K562 (cell line): ENCODE measurements around the gene ACTR1B. TPM values are rescaled to one million over a fixed set of nuclear protein-coding genes. Genes with fewer than 3 reads are reported as not detected.
A peak's percentile ranks its signal among the peaks of the same experiment; 100 is the strongest.
"Not testable (repeated sequence)": the region's sequence is repeated elsewhere in the genome, so short reads cannot be mapped to it uniquely, and the experiment has no call there.

Experiments
- CBFA2T3 ChIP-seq: fragments of 450-650 bp; IDR thresholded peaks from 2 replicates; pipeline ENCODE4 v1.6.1; 2017
- CTBP1 ChIP-seq: fragments of 450-650 bp; IDR thresholded peaks from 2 replicates; pipeline ENCODE4 v1.6.1; 2016; ENCODE audit warnings: borderline replicate concordance
- DMBX1 ChIP-seq: fragments of 250-450 bp; sonication (Bioruptor Pico); IDR thresholded peaks from 2 replicates; pipeline ENCODE4 v1.8.0; 2022; ENCODE audit warnings: inconsistent platforms, mild to moderate bottlenecking, moderate library complexity, borderline replicate concordance
- GATAD2A ChIP-seq: fragments of 450-650 bp; IDR thresholded peaks from 2 replicates; pipeline ENCODE4 v1.6.1; 2017
- KLF6 ChIP-seq: fragments of 250-450 bp; sonication (Bioruptor Pico); IDR thresholded peaks from 2 replicates; pipeline ENCODE4 v1.4.0; 2020; ENCODE audit warnings: mild to moderate bottlenecking, moderate library complexity, borderline replicate concordance
- MECOM ChIP-seq: fragments of 250-450 bp; sonication (Bioruptor Pico); IDR thresholded peaks from 2 replicates; pipeline ENCODE4 v1.8.0; 2022; ENCODE audit warnings: inconsistent platforms
- SOX6 ChIP-seq: fragments of 450-650 bp; IDR thresholded peaks from 2 replicates; pipeline ENCODE4 v1.6.1; 2014; ENCODE audit warnings: mild to moderate bottlenecking
- TCFL5 ChIP-seq: fragments of 250-450 bp; sonication (Bioruptor Pico); conservative IDR thresholded peaks from 2 replicates; pipeline ENCODE4 v1.6.1; 2021; ENCODE audit warnings: mild to moderate bottlenecking, moderate library complexity, matching md5 sums
- ZBTB11 ChIP-seq, 3 experiments: fragments of 200-800 bp in 1 of 3; fragments of 250-450 bp in 1 of 3; fragments of 450-650 bp in 1 of 3; sonication (Bioruptor Pico) in 1 of 3; sonication (Bioruptor generic) in 1 of 3; formaldehyde crosslinking in 1 of 3; IDR thresholded peaks; 2 replicates each; pipeline versions ENCODE4 v1.6.1 to v1.8.0; 2016 to 2022; ENCODE audit warnings: mild to moderate bottlenecking in 2 of 3, missing genetic modification characterization in 2 of 3, missing compliant biosample characterization in 1 of 3, moderate library complexity in 1 of 3
- ZNF311 ChIP-seq: fragments of 250-450 bp; sonication (Bioruptor Pico); IDR thresholded peaks from 2 replicates; pipeline ENCODE4 v1.4.0; 2020; ENCODE audit warnings: mild to moderate bottlenecking, moderate library complexity
- ZNF589 ChIP-seq: fragments of 200-800 bp; sonication (Bioruptor generic); IDR thresholded peaks from 2 replicates; pipeline ENCODE4 v1.6.1; 2016; ENCODE audit warnings: low read depth, missing genetic modification characterization, missing compliant biosample characterization
- ZNF740 ChIP-seq, 3 experiments: fragments of 200-800 bp in 1 of 3; sonication (Bioruptor generic) in 1 of 3; sonication (generic) in 1 of 3; formaldehyde crosslinking in 1 of 3; IDR thresholded peaks; 2 replicates each; pipeline versions ENCODE4 v1.6.1 to v1.8.0; 2016 to 2022; ENCODE audit warnings: mild to moderate bottlenecking in 2 of 3, missing compliant biosample characterization in 2 of 3, missing genetic modification characterization in 2 of 3, missing genetic modification reagents in 1 of 3
- ZNF79 ChIP-seq: fragments of 250-450 bp; sonication (Bioruptor Pico); IDR thresholded peaks from 2 replicates; pipeline ENCODE4 v1.4.0; 2020; ENCODE audit warnings: low read depth, mild to moderate bottlenecking, moderate library complexity
- polyA plus RNA-seq, 8 experiments: library from polyadenylated mRNA; depleted of rRNA in 4 of 8; stranded (reverse) in 5 of 8; unstranded in 3 of 8; fragments of >200 nt; fragmentation: Nextera tagmentation in 2 of 8; fragmentation: Illumina TruSeq in 1 of 8; extraction: Ambion mirVana in 2 of 8; extraction: Trizol in 1 of 8; gene quantifications; 2 replicates each; pipeline versions ENCODE4 v1.2.1 to v1.2.3, GENCODE V29; 2011 to 2014; ENCODE audit warnings: inconsistent platforms in 1 of 8, missing spikeins in 1 of 8
- total RNA-seq, 7 experiments: library from RNA; depleted of rRNA in 6 of 7; stranded (reverse); fragments of >200 nt in 6 of 7; fragmentation: Illumina TruSeq in 2 of 7; extraction: Trizol in 2 of 7; gene quantifications; 2 replicates each; pipeline versions ENCODE4 v1.2.1 to v1.2.3, GENCODE V29; 2011 to 2021; ENCODE audit warnings: low replicate concordance in 1 of 7
- TF ChIP-seq, protein P1 (sequence below): fragments of 450-650 bp; conservative IDR thresholded peaks from 2 replicates; pipeline ENCODE4 v1.6.1; 2016; ENCODE audit warnings: missing genetic modification characterization, low read depth, mild to moderate bottlenecking, missing compliant biosample characterization, moderate library complexity
- TF ChIP-seq, protein P2 (sequence below): fragments of 450-650 bp; formaldehyde crosslinking; IDR thresholded peaks from 2 replicates; pipeline ENCODE4 v1.4.0; 2020; ENCODE audit warnings: mild to moderate bottlenecking, moderate library complexity

ACTR1B gene
- total and polyA plus RNA-seq, 9 of the 15 experiments (the other 6 are each of a cell fraction or from before 2014, with no cell fraction given), result 0.49 to 42.3 (median 22.5) TPM

DNA sequence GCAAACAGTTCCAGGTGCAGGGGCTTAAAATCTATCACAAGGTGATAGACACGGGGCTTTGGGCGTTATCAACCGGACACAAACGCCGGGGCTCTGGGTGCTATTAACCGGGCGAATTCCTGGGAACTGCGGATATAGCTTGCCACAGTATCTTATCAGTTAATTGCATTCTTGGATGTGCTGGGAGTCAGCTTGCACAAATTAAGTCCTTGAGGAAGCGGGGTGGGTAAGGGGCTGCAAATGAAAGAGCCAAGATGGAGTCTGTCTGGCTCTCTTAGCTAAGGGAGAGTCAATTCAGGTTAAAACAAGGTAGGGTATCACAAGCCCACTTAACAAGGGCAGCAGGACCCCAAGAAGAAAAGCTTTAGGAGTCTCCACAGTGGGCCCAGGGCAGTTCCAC lies 48.3 kb upstream of the ACTR1B start (continued):
- TF ChIP-seq, protein P1, sequence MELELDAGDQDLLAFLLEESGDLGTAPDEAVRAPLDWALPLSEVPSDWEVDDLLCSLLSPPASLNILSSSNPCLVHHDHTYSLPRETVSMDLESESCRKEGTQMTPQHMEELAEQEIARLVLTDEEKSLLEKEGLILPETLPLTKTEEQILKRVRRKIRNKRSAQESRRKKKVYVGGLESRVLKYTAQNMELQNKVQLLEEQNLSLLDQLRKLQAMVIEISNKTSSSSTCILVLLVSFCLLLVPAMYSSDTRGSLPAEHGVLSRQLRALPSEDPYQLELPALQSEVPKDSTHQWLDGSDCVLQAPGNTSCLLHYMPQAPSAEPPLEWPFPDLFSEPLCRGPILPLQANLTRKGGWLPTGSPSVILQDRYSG (tag), result 0 out of 2 replicates have a peak, but pooled peaks have one; percentile 74
- TF ChIP-seq, protein P2, sequence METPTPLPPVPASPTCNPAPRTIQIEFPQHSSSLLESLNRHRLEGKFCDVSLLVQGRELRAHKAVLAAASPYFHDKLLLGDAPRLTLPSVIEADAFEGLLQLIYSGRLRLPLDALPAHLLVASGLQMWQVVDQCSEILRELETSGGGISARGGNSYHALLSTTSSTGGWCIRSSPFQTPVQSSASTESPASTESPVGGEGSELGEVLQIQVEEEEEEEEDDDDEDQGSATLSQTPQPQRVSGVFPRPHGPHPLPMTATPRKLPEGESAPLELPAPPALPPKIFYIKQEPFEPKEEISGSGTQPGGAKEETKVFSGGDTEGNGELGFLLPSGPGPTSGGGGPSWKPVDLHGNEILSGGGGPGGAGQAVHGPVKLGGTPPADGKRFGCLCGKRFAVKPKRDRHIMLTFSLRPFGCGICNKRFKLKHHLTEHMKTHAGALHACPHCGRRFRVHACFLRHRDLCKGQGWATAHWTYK (CRISPR knock-in tag), result peak; percentile 95
- TF ChIP-seq ZNF311 (peak; percentile 89), CTBP1 (peak; percentile 19; the same call in 1 of the 2 replicates), ZNF740 (tag; IDR thresholded peaks at IDR 0.05) (peak in 1 of 2 experiments; percentile 76; a peak in 1 of 4 replicates), SOX6 (peak; percentile 36; the same call in 1 of the 2 replicates), ZBTB11 (CRISPR knock-in tag; IDR thresholded peaks at IDR 0.05) (0 out of 6 replicates have a peak, but pooled peaks of 1 of the 3 experiments have one; percentile 36), GATAD2A (0 out of 2 replicates have a peak, but pooled peaks have one; percentile 61), CBFA2T3 (peak; percentile 83), KLF6 (peak; percentile 97), DMBX1 (CRISPR knock-in tag) (peak; percentile 99), TCFL5 (CRISPR knock-in tag) (peak; percentile 85), ZNF79 (CRISPR knock-in tag) (peak; percentile 84; the same call in 1 of the 2 replicates), ZNF589 (CRISPR knock-in tag) (peak; percentile 85), MECOM (peak; percentile 92)
- not testable (repeated sequence) for TF ChIP-seq ZNF740 (CRISPR knock-in tag; IDR thresholded peaks at IDR 0.05)
